Body of pancreas (tissue), 4 donors: ENCODE results near the gene PTGES2. TPM values are rescaled to one million over a fixed set of nuclear protein-coding genes. Genes with fewer than 3 reads are reported as not detected.

Experiments used
- ATAC-seq: fragments of 150-250 bp; one replicate; pipeline ENCODE4 v1.9.1; 2016
- DNase-seq, 4 donors: peaks; one replicate each; pipeline ENCODE4 v3.0.0-alpha.2; 2019
- H3K27ac ChIP-seq, 4 donors: fragments of 200-600 bp; sonication (generic); 1 replicate in 3 of 4; 2 replicates in 1 of 4; pipeline versions ENCODE4 v1.5.1 to v1.6.1; 2016 to 2019; ENCODE audit warnings: mild to moderate bottlenecking in 1 of 4, mixed read lengths in 1 of 4, moderate library complexity in 1 of 4
- H3K27me3 ChIP-seq, 2 donors: fragments of 200-600 bp; sonication (generic); one replicate each; pipeline ENCODE4 v1.6.0; 2016; ENCODE audit warnings: mild to moderate bottlenecking in 1 of 2
- H3K36me3 ChIP-seq, 2 donors: fragments of 200-600 bp; sonication (generic); replicated peaks in 1 of 2; 2 replicates each; pipeline ENCODE4 v1.5.1; 2016; ENCODE audit warnings: low read depth in 2 of 2; ENCODE audit not compliant: insufficient read depth in 1 of 2
- H3K4me1 ChIP-seq: fragments of 200-600 bp; sonication (generic); one replicate; pipeline ENCODE4 v1.6.0; 2016
- H3K4me3 ChIP-seq, 2 donors: fragments of 200-600 bp; sonication (generic); 1 replicate in 1 of 2; 2 replicates in 1 of 2; pipeline ENCODE4 v1.5.1; 2016 to 2019
- H3K9me3 ChIP-seq, 3 donors: fragments of 200-600 bp; sonication (generic); 1 replicate in 2 of 3; 2 replicates in 1 of 3; pipeline ENCODE4 v1.5.1; 2016
- POLR2A ChIP-seq, 3 donors: fragments of 450-650 bp; IDR thresholded peaks; one replicate each; pipeline ENCODE4 v1.6.1; 2016; ENCODE audit warnings: antibody characterized with exemption in 3 of 3, mild to moderate bottlenecking in 2 of 3
- WGBS, 2 donors: methylation state at CpG; one replicate each; pipeline ENCODE4 v1.1.5; 2017; 5-methylcytosine and 5-hydroxymethylcytosine counted together
- intact Hi-C: fragments of 100-400 bp; cut with DNase I; formaldehyde crosslinking; loops from one replicate; pipeline ENCODE4 v1.15.1; 2023
- total RNA-seq, 2 donors: library from RNA; depleted of rRNA; stranded (reverse); fragments of >200 nt; gene quantifications; one replicate each; pipeline ENCODE4 v1.1.0, GENCODE V29; 2016
- TF ChIP-seq, protein P1 (sequence below), 7 experiments: fragments of 450-650 bp in 4 of 7; fragments of 200-600 bp in 3 of 7; sonication (generic) in 3 of 7; IDR thresholded peaks; one replicate each; pipeline ENCODE4 v1.5.1; 2016 to 2019; ENCODE audit warnings: antibody characterized with exemption in 7 of 7

The PTGES2 gene
- total RNA-seq, 2 donors from 2014 or later, result 55.8 to 145 TPM

DNA sequence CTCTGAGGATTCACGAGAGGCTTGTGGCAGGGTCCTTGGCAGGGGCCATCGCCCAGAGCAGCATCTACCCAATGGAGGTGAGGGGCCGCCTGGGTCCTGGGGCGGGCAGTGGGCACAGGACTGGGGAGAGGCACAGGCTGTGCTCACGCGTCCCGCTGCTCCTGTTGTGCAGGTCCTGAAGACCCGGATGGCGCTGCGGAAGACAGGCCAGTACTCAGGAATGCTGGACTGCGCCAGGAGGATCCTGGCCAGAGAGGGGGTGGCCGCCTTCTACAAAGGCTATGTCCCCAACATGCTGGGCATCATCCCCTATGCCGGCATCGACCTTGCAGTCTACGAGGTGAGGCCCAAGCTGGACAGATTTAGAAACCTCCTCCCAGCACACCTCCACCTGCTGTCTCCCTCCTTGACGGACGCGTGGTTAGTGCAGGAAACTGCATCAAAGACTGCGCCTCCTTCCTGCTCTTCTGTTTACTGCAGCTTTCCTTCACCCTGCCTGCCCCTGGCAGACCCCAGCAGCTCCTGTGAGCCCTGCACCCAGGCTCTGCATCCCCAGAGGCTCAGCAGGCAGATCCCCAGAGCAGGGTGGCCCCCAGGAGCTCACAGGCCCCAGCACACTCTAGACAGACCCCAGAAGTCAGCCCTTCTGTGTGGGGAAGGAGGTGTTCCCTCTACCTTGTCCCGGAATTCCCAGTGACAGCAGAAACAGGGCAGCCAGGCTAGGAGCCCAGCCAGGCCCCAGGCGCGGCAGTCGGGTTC, 21.2 kb downstream of the PTGES2 start:
- H3K27me3 ChIP-seq, result no peaks in the 10 kb centered on the region
- H3K9me3 ChIP-seq, result no peaks in the 10 kb centered on the region
- DNase-seq (peak in 1 of 4 donors; percentile 15), ATAC-seq (no peak)
- H3K27ac ChIP-seq, result peak overlapping the region in 2 of 4 donors; percentile 32 to 96
- no peak overlapping the region for H3K4me3 ChIP-seq
- TF ChIP-seq POLR2A (IDR thresholded peaks at IDR 0.05), result no peak
- TF ChIP-seq, protein P1, sequence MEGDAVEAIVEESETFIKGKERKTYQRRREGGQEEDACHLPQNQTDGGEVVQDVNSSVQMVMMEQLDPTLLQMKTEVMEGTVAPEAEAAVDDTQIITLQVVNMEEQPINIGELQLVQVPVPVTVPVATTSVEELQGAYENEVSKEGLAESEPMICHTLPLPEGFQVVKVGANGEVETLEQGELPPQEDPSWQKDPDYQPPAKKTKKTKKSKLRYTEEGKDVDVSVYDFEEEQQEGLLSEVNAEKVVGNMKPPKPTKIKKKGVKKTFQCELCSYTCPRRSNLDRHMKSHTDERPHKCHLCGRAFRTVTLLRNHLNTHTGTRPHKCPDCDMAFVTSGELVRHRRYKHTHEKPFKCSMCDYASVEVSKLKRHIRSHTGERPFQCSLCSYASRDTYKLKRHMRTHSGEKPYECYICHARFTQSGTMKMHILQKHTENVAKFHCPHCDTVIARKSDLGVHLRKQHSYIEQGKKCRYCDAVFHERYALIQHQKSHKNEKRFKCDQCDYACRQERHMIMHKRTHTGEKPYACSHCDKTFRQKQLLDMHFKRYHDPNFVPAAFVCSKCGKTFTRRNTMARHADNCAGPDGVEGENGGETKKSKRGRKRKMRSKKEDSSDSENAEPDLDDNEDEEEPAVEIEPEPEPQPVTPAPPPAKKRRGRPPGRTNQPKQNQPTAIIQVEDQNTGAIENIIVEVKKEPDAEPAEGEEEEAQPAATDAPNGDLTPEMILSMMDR (IDR thresholded peaks at IDR 0.05), result no peak
- H3K36me3 ChIP-seq, result peaks cover 21 to 30% of the 10 kb centered on the region in 2 donors
- WGBS, 2 donors, result 89 to 92% methylated on average over 7 to 17 of the region's 23 CpGs
- intact Hi-C loops, result no loop called here
- peaks cover 60% of the 10 kb centered on the region for H3K4me1 ChIP-seq

GRCh38 chr9:128105538-128106175, 21.9 kb downstream of the PTGES2 start:
- no peaks in the 10 kb centered on the region for H3K9me3 ChIP-seq
- intact Hi-C loops, result no loop called here
- H3K27ac ChIP-seq, result peak overlapping the region in 3 of 4 donors; percentile 32 to 96 (median 93)
- H3K4me3 ChIP-seq, result no peak overlapping the region
- TF ChIP-seq, protein P1 (IDR thresholded peaks at IDR 0.05), result no peak
- no peak for TF ChIP-seq POLR2A (IDR thresholded peaks at IDR 0.05)
- WGBS, 2 donors, result 88 to 96% methylated on average over 8 to 21 of the region's 21 CpGs
- H3K27me3 ChIP-seq, result no peaks in the 10 kb centered on the region
- H3K4me1 ChIP-seq, result peaks cover 62% of the 10 kb centered on the region
- DNase-seq (peak in 1 of 4 donors; percentile 4), ATAC-seq (no peak)
- H3K36me3 ChIP-seq, result peaks cover 21 to 32% of the 10 kb centered on the region in 2 donors

GRCh38 chr9:128104171-128104618, 23.3 kb downstream of the PTGES2 start:
- WGBS, 2 donors, result 3 to 14% methylated on average over 4 to 6 of the region's 6 CpGs
- Histone ChIP-seq H3K36me3 (peaks cover 21 to 32% of the 10 kb centered on the region in 2 donors), H3K27ac (peak overlapping the region; percentile 88 to 98 (median 94)), H3K4me3 (no peak overlapping the region), H3K4me1 (peaks cover 72% of the 10 kb centered on the region), H3K27me3 (no peaks in the 10 kb centered on the region), H3K9me3 (no peaks in the 10 kb centered on the region)
- intact Hi-C loops, result no loop called here
- peak in 2 of 3 donors; percentile 62 to 68 for TF ChIP-seq POLR2A (IDR thresholded peaks at IDR 0.05)
- TF ChIP-seq, protein P1 (IDR thresholded peaks at IDR 0.05), result peak in 2 of 7 experiments; percentile 18 to 29
- ATAC-seq (peak; percentile 75), DNase-seq (peak; percentile 88 to 96 (median 92))

DNA sequence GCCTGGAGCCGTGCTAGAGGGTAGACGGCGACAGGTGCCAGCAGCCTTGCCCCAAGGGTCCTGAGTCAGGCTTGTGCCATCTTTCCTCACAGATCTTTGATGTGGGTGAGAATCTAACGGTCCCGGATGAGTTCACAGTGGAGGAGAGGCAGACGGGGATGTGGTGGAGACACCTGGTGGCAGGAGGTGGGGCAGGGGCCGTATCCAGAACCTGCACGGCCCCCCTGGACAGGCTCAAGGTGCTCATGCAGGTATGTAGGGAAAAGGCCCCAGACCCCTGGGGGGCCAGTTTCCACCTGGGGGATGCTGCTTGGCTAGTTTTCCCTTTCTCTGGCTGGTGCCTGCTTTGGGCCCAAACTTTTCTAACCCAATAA, 24.0 kb downstream of the PTGES2 start:
- intact Hi-C loops, result no loop called here
- DNase-seq (peak in 2 of 4 donors; percentile 43 to 47), ATAC-seq (no peak)
- no peak for TF ChIP-seq POLR2A (IDR thresholded peaks at IDR 0.05)
- TF ChIP-seq, protein P1 (IDR thresholded peaks at IDR 0.05), result peak in 5 of 7 experiments; percentile 7 to 32 (median 22)
- Histone ChIP-seq H3K27me3 (no peaks in the 10 kb centered on the region), H3K9me3 (no peaks in the 10 kb centered on the region), H3K4me3 (no peak overlapping the region), H3K4me1 (peaks cover 78% of the 10 kb centered on the region), H3K27ac (peak overlapping the region; percentile 88 to 98 (median 94)), H3K36me3 (peaks cover 21 to 32% of the 10 kb centered on the region in 2 donors)
- 43 to 55% methylated on average over 8 of the region's 8 CpGs for WGBS, 2 donors
